Measurements from ENCODE around the gene CDC26. TPM values are rescaled to one million over a fixed set of nuclear protein-coding genes. Genes with fewer than 3 reads are reported as not detected.
"Not testable (repeated sequence)": the region's sequence is repeated elsewhere in the genome, so short reads cannot be mapped to it uniquely, and the experiment has no call there.

The CDC26 gene
- total RNA-seq, 1 donor from 2014 or later, result 25.3 TPM

DNA sequence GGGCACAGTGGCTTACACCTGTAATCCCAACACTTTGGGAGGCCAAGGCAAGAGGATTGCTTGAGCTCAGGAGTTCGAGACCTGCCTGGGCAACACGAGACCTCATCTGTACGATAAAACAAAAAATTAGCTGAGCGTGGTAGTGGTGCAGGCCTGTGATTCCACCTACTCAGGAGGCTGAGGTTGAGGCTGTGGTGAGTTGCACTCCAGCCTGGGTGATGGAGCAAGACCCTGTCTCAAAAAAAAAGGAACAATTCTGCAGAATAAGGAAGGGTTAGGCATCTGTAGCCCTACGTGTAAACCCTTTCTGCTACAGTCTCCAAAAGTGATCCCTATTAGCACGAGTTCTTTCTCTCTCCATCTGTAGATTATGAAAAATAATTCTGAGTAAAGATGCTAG, 19.9 kb downstream of the CDC26 start:
- Histone ChIP-seq H3K36me3 (peaks cover 0 to 9% of the 10 kb centered on the region in 2 donors), H3K27me3 (no peaks in the 10 kb centered on the region), H3K9me3 (no peaks in the 10 kb centered on the region), H3K4me1 (no peaks in the 10 kb centered on the region), H3K27ac (no peak overlapping the region), H3K4me3 (no peak overlapping the region)
- intact Hi-C loops (cut with DNase I), result no loop called here
- no peak for TF ChIP-seq POLR2AphosphoS5 (IDR thresholded peaks at IDR 0.05; ENCODE audit: insufficient read depth in 1 of 2, low read depth in 1 of 2)
- DNase-seq (ENCODE audit: extremely low spot score in 2 of 2), result no peak

- Histone ChIP-seq H3K4me3 (no peak overlapping the region), H3K9me3 (no peaks in the 10 kb centered on the region), H3K4me1 (no peaks in the 10 kb centered on the region), H3K36me3 (peaks cover 0 to 4% of the 10 kb centered on the region in 2 donors), H3K27me3 (no peaks in the 10 kb centered on the region), H3K27ac (no peak overlapping the region)
- intact Hi-C loops (cut with DNase I), result no loop called here
- DNase-seq (ENCODE audit: extremely low spot score in 2 of 2), result no peak
- TF ChIP-seq POLR2AphosphoS5 (IDR thresholded peaks at IDR 0.05; ENCODE audit: insufficient read depth in 1 of 2, low read depth in 1 of 2) (no peak), POLR2A (IDR thresholded peaks at IDR 0.05) (no peak), CTCF (IDR thresholded peaks at IDR 0.05) (no peak)
Measured at GRCh38 chr9:113254991-113255390, 20.4 kb downstream of the CDC26 start.

- no peaks in the 10 kb centered on the region for H3K4me1 ChIP-seq
- no peak overlapping the region for H3K27ac ChIP-seq
- H3K36me3 ChIP-seq, result no peaks in the 10 kb centered on the region
- DNase-seq (ENCODE audit: extremely low spot score in 2 of 2), result no peak
- intact Hi-C loops (cut with DNase I), result no loop called here
- H3K9me3 ChIP-seq, result no peaks in the 10 kb centered on the region
- TF ChIP-seq CTCF (IDR thresholded peaks at IDR 0.05) (no peak), POLR2AphosphoS5 (IDR thresholded peaks at IDR 0.05; ENCODE audit: insufficient read depth in 1 of 2, low read depth in 1 of 2) (no peak), POLR2A (IDR thresholded peaks at IDR 0.05) (no peak)
- H3K27me3 ChIP-seq, result no peaks in the 10 kb centered on the region
- H3K4me3 ChIP-seq, result no peak overlapping the region
Measured at GRCh38 chr9:113250807-113251206, 24.6 kb downstream of the CDC26 start.

DNA sequence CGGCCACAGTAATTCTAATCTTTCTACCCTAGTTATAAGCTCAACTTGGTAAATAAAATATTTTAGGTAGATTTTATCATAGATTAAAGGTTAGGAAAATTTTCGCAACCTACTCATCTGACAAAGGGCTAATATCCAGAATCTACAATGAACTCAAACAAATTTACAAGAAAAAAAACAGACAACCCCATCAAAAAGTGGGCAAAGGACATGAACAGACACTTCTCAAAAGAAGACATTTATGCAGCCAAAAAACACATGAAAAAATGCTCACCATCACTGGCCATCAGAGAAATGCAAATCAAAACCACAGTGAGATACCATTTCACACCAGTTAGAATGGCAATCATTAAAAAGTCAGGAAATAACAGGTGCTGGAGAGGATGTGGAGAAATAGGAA, 25.7 kb downstream of the CDC26 start:
- H3K36me3 ChIP-seq; H3K4me1 ChIP-seq; intact Hi-C loops (cut with DNase I); DNase-seq (ENCODE audit: extremely low spot score in 2 of 2); H3K27me3 ChIP-seq; H3K27ac ChIP-seq; H3K9me3 ChIP-seq; H3K4me3 ChIP-seq: not testable (repeated sequence)

- H3K36me3 ChIP-seq, result no peaks in the 10 kb centered on the region
- H3K4me1 ChIP-seq, result no peaks in the 10 kb centered on the region
- no peak for DNase-seq (ENCODE audit: extremely low spot score in 2 of 2)
- no peaks in the 10 kb centered on the region for H3K9me3 ChIP-seq
- H3K27ac ChIP-seq, result no peak overlapping the region
- no peak overlapping the region for H3K4me3 ChIP-seq
- TF ChIP-seq POLR2A (IDR thresholded peaks at IDR 0.05) (no peak), POLR2AphosphoS5 (IDR thresholded peaks at IDR 0.05; ENCODE audit: insufficient read depth in 1 of 2, low read depth in 1 of 2) (no peak), CTCF (IDR thresholded peaks at IDR 0.05) (no peak)
- no peaks in the 10 kb centered on the region for H3K27me3 ChIP-seq
- intact Hi-C loops (cut with DNase I), result no loop called here
Measured at GRCh38 chr9:113247640-113248039, 27.7 kb downstream of the CDC26 start.

GRCh38 chr9:113246928-113247327, 28.4 kb downstream of the CDC26 start:
- no peak for DNase-seq (ENCODE audit: extremely low spot score in 2 of 2)
- no peak overlapping the region for H3K4me3 ChIP-seq
- no peaks in the 10 kb centered on the region for H3K4me1 ChIP-seq
- intact Hi-C loops (cut with DNase I), result no loop called here
- TF ChIP-seq POLR2AphosphoS5 (IDR thresholded peaks at IDR 0.05; ENCODE audit: insufficient read depth in 1 of 2, low read depth in 1 of 2) (no peak), POLR2A (IDR thresholded peaks at IDR 0.05) (no peak), CTCF (IDR thresholded peaks at IDR 0.05) (no peak)
- H3K27me3 ChIP-seq, result no peaks in the 10 kb centered on the region
- no peaks in the 10 kb centered on the region for H3K9me3 ChIP-seq
- H3K36me3 ChIP-seq, result no peaks in the 10 kb centered on the region
- no peak overlapping the region for H3K27ac ChIP-seq

Data from vagina (tissue), 2 donors.